Middle frontal gyrus (tissue), 1 donor: ENCODE measurements around the gene FNDC8.
"Not testable (repeated sequence)": the region's sequence is repeated elsewhere in the genome, so short reads cannot be mapped to it uniquely, and the experiment has no call there.

Experiments
- DNase-seq: peaks from one replicate; pipeline ENCODE4 v3.0.0-alpha.2; 2015; ENCODE audit warnings: low spot score; ENCODE audit errors: extremely low spot score

FNDC8 gene

DNA sequence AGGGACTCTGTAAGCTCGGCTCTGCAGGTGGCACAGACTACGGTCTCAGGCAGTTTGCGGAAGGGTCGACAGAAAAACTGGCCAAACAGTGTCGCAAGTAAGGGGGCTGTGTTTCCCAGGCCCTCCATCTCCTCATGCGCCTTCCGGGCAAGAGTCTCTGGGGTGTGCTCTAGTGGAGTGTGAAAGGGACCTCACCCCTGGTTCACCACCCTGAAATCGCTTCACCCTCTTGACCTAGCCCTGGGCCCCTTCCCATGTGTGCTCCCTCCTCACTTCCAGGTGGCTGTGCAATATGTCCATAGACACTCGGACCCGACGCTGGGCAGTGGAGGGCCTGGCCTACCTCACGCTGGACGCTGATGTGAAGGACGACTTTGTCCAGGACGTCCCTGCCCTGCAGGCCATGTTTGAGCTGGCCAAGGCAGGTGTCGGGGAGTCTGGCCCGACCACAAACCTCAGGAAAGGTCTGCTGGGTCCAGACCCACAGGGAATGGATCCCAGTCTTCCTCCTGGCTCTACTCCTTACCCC, 48.5 kb downstream of the FNDC8 start:
- DNase-seq, result no peak

DNA sequence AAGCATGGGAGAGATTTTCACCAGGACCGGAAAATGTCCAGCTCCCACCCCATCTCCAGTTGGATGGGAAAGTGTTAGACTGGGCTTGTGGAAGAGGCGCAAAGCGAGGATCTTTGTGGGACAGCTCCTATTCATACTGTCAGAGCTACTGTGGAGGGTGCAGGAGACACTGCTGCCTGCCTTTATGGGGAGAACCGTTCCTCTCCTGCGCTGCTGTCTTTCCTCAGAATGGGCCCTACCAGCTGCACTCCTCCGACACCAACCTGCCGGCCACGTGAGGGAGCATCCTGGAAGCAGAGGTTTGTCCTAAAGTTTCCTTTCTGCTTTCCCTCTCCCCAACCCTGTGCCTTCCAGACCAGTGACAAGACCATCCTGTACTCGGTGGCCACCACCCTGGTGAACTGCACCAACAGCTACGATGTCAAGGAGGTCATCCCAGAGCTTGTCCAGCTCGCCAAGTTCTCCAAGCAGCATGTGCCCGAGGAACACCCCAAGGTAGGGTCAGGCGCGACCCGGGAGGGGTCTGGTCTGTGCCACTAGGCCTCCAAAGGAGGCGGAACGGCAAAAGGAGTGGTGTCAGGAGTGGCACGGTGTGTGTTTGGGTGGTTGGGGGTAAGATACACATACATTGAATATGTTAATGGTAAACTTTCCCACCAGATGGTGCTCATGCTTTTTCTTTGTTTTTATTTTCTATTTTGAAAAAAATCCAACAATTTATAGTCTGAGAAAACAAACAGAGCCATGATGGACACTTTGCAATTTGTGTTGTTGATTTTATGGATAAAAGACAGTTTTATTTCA, 49.8 kb downstream of the FNDC8 start:
- no peak for DNase-seq

- no peak for DNase-seq
These were observed 50.4 kb downstream of the FNDC8 start for GRCh38 chr17:35171834-35172233.

GRCh38 chr17:35172321-35172720, 50.9 kb downstream of the FNDC8 start:
- DNase-seq, result not testable (repeated sequence)

GRCh38 chr17:35174835-35175334, 53.5 kb downstream of the FNDC8 start:
- no peak for DNase-seq

- DNase-seq, result no peak
These were observed 54.4 kb downstream of the FNDC8 start for GRCh38 chr17:35175638-35176415.

DNA sequence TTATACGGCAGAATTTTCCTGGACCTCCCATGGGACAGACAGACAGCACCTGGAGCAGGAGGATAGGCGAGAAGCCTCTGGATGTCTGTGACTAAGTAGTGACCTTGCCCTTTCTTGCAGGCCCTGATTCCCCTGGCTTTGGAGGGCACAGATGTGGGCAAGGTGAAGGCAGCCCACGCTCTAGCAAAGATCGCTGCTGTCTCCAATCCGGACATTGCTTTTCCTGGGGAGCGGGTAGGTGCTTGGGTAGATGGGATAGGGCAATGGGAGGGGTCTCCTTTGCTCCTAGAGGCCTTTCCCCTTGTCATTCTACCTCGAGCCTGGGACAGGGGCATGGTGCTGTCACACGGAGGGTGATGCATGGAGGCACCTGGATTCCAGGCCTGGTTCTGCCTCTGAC, 55.5 kb downstream of the FNDC8 start:
- DNase-seq, result no peak

- DNase-seq, result not testable (repeated sequence)
These were observed 58.0 kb downstream of the FNDC8 start for GRCh38 chr17:35179379-35179778.
